Testis (tissue), 2 donors: ENCODE data around the gene DPP6.

ENCODE experiments used
- POLR2A ChIP-seq: fragments of 450-650 bp; IDR thresholded peaks from one replicate; pipeline ENCODE4 v1.6.1; 2017; ENCODE audit warnings: antibody characterized with exemption, mild to moderate bottlenecking, moderate library complexity
- TF ChIP-seq, protein P1 (sequence below), 3 experiments: fragments of 450-650 bp in 2 of 3; fragments of 200-600 bp in 1 of 3; sonication (generic) in 1 of 3; IDR thresholded peaks; one replicate each; pipeline ENCODE4 v1.5.1; 2016 to 2019; ENCODE audit warnings: antibody characterized with exemption in 3 of 3, mild to moderate bottlenecking in 2 of 3, moderate library complexity in 1 of 3

DNA sequence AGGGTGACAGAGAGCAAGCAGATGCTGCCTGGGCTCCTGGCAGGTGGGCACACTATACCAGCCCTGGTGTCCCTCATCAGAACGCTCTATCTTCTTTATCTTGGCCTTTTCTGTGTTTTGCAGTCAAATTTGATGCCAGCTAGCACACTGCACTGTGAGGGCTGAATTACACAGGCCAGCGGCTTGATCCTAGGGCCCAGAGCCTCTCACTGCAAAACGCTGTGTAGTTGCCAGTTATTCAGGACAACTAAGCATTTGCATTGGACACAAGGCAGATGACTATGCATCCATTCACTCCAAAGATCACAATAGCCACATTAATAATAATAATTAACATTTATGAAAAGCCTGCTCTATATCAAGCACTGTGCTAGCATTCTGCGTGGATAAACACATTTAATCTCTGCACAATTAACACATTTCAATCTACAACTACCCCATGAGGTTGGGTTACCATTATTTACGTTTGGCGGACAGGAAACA lies 850.4 kb downstream of the DPP6 start:
- TF ChIP-seq, protein P1, sequence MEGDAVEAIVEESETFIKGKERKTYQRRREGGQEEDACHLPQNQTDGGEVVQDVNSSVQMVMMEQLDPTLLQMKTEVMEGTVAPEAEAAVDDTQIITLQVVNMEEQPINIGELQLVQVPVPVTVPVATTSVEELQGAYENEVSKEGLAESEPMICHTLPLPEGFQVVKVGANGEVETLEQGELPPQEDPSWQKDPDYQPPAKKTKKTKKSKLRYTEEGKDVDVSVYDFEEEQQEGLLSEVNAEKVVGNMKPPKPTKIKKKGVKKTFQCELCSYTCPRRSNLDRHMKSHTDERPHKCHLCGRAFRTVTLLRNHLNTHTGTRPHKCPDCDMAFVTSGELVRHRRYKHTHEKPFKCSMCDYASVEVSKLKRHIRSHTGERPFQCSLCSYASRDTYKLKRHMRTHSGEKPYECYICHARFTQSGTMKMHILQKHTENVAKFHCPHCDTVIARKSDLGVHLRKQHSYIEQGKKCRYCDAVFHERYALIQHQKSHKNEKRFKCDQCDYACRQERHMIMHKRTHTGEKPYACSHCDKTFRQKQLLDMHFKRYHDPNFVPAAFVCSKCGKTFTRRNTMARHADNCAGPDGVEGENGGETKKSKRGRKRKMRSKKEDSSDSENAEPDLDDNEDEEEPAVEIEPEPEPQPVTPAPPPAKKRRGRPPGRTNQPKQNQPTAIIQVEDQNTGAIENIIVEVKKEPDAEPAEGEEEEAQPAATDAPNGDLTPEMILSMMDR (IDR thresholded peaks at IDR 0.05) = no peak
- no peak for TF ChIP-seq POLR2A
